NCI-H2107 (cell line): ENCODE data around the gene MAB21L4.

Experiments
- DNase-seq: peaks from one replicate; lab custom pipeline; 2025; lab: John Stamatoyannopoulos, UW

MAB21L4 gene

DNA sequence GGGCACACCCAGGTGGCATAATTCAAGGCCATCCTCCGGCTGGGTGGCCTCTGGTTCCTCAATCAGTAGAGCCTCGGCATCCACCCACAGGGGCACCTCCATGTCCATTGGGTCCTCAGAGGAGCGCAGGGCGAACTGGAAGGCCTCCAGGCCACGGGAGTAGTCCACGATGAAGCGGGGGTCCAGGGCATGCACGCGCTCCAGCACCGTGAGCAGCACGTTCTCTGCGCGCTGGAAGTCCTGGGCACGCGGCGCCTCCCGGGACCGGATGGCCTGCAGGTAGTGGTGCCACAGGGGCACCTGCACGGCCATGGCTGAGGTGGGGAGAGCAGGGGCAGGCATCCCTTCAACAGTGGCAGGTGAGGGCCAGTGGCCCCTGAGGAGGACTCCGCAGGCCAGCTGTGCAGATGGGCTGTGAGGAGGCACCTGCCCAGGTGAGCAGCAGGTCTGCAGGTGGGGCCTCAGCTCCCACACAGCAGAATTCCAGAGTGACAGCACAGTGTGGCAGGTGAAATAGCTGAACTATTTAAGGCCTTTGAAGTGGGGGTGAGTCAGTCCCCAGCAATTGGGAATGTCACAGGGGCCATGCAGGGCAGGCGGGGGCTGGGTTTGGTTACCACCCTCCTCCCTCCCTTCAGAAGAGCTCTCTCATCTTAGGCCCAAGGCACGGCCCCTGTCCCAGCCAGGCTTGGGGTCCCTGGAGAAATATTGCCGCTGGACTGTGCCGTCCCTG lies at the start of gene MAB21L4:
Gene MAB21L4, minus strand, starts transcription at position 501 of the 733 bp plus-strand sequence. Its CDS starts 159 bp downstream, at position 342.
- DNase-seq: no peak

- DNase-seq: no peak
Observed at GRCh38 chr2:240936106-240936505, 40.1 kb upstream of the MAB21L4 start.

GRCh38 chr2:240935103-240935876 lies 39.3 kb upstream of the MAB21L4 start:
- no peak for DNase-seq

GRCh38 chr2:240934701-240935102 lies 38.7 kb upstream of the MAB21L4 start:
- DNase-seq: no peak

DNA sequence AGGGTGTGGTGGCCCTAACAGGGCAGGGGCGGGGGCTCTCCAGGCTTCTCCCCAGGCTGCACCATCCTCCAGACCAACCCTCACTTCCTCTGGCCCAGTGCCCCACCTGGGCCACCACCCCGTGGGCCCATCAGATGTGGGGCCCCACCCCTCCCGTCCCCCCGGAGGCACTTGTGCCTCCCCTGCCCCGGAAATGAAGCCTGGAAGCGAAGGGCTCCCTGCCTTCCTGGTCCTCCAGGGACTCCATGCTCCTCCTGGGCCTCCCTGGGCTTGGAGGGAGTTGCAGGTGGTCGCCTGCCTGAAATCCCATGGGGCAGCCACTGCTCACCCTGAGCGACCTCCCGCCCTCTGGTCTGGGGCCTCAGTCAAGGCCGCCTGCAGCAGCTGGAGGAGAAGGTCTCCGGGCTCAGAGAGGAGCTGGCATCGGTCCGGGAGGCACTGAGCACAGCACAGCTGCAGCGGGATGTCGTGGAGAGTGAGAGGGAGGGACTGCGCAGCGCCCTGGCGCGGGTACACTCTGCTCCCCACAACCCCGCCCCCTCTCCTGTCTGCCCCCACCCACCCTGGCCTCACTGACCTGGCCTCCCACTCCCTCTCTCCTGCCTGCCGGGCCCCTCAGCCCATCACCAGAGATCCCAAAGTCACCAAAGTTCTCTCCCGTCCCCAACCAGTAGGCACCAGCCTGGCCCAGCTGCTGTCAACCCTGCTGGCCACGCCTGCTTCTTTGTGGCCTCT lies 38.2 kb upstream of the MAB21L4 start:
- DNase-seq: no peak

DNA sequence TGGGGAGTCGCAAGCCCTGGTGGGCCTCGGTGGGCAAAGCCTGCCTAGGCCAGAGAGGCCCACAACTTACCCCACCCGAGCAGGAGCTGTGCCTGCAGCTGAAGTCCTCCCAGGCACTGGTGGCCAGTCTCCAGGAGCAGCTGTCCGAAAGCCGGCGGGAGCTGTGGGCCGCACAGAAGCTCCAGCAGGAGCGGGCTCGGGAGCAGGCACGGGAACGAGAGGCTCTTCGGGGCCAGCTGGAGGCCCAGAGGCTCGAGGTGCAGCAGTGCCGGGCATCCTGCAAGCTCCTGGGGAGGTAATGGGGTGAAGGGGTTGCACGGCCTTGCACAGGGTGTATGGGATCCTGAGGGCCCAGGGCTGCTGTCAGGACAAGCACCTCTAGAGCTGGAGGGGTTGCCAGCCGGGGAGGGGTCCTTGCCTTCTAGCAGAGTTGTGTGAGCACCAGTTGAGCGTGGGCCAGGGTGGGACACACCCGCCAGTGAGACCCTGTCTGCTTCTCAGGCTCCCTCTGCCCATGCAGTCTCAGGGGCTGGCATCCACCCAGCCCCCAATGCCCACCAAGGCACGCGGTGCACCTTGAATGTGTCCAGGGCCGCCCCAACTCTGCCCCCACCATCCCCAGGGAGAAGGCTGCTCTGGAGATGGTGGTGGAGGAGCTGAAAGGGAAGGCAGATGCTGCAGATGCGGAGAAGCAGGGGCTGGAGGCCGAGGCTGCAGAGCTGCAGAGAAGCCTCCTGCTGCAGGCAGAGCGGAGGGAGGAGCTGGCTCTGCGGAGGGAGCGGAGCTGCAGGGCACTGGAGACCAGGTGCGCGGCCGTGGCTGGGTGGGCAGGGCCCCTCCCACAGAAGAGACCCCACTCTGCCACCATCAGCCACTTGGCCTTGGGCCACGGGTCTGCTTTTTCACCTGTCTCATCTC lies 37.4 kb upstream of the MAB21L4 start:
- no peak for DNase-seq

DNA sequence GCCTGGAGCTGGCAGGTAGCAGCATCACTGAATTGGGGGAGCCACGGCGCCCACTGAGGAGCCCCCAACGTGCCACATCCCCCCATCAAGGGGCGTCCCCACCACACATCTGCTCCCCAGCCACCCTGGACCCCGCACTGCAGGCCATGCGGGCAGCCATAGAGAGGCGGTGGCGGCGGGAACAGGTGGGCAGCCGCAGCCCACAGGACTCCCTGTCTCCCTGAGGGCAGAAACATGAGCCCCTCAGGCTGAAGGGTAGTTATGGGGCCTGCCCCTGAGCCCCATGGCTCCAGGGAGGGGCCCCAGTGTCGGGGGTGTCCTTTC lies 36.7 kb upstream of the MAB21L4 start:
- no peak for DNase-seq

GRCh38 chr2:240932001-240932723 lies 36.2 kb upstream of the MAB21L4 start:
- no peak for DNase-seq

GRCh38 chr2:240931319-240931949 lies 35.5 kb upstream of the MAB21L4 start:
- no peak for DNase-seq

GRCh38 chr2:240930631-240931318 lies 34.8 kb upstream of the MAB21L4 start:
- DNase-seq: no peak

- DNase-seq: no peak
Observed at GRCh38 chr2:240930096-240930630, 34.2 kb upstream of the MAB21L4 start.

- DNase-seq: no peak
Observed at GRCh38 chr2:240929364-240930095, 33.6 kb upstream of the MAB21L4 start.

- DNase-seq: no peak
Observed at GRCh38 chr2:240928476-240929363, 32.8 kb upstream of the MAB21L4 start.

DNA sequence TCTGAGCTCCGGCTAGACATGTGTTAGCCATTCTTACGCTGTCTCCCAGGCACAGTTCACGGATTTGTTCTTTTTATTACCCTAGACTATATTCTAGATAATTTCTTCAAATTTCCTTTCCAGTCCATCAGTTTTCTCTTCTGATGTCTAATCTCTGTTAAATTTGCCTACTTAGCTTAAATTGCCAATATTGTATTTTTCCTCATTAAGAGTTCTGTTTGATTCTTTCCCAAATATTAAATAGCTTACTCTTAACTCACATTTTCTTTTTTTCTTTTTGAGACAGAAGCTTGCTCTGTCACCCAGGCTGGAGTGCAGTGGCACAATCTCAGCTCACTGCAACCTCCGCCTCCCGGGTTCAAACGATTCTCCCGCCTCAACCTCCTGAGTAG lies 31.4 kb upstream of the MAB21L4 start:
- no peak for DNase-seq

DNA sequence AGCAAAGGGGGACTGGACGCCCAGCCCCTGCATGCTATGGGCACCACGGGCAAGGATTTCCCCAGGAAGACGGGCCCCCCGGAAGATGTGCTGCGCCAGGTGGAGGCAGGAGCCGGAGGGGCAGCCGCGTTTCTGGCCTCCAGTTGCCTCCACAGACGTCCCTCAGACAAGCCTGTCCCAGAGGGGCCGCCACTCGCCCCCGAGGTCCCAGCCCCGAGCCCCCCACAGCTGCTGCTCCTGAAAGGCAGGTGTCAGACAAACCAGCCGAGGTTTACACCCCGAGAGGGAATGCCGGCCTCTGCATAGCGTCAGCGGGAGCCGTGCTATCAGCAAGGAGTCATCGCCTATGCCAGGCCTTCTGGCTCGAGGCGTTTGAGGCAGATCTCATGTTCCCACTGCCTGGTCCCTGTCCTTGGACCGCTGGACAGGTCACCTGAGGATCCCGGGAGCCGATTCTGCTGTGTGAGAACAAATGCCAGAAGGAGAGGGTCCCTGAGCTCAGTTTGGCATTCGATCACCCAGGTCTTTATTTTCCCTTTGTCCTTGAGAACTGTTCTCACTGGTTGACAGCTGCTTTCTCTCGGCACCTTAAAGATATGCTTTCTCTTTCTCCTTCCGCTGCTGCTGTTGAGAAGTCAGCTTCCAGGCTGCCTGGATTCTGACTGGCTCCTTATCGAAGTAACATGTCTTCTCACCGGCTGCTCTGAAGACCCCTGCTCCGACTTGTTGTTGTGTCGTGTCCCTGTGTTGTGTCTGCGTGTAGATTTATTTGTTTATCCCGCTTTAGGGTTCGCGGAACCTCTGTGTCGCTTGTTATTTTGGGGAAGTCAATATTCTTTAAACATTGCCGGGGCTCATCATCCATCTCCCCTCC lies 30.8 kb upstream of the MAB21L4 start:
- no peak for DNase-seq

GRCh38 chr2:240925568-240926515 lies 29.9 kb upstream of the MAB21L4 start:
- DNase-seq: no peak
